IPS DF 4.7 (cell line): ENCODE results near the gene SLC38A2.

ENCODE experiments used
- DNase-seq: peaks from one replicate; pipeline ENCODE4 v3.0.0-alpha.2; 2013; ENCODE audit warnings: low spot score; ENCODE audit errors: extremely low read depth

The SLC38A2 gene

DNA sequence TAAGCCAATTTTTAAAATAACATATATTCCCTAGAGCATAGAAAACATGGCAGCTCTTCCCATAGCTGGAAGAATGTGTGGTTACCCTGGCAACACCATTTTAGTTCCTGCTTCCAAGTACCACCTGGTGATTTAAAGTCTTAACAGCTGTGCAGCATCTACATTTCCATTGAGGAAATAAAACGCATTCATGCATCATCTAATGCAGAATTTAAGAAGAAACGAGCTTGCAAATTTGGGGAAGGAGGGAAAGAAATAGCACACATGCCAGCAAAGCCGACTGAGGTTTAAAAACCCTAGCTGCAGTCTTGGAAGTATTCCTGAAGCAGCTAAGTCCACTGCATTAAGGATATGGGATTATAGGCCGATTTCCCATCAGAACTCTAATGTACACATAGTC is 22.8 kb upstream of the SLC38A2 start:
- no peak for DNase-seq

DNA sequence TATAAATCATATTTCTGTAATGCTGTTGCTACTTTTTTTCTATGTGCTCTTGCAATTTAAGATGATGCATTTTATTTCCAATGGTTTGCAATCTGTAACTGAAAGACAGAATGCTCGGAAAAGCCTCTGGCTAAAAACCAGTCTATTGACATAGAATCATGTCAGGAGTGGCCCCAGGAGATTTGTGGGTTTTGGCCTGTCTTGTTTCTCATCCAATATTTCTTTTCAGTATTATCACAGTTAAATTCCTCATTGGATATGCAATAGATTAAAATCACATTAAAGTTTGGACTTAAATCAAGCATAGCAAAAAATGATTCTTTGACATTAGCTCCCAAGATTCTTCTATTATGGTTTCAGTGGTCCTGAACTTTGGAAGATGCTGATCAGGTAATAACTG is 19.1 kb upstream of the SLC38A2 start:
- no peak for DNase-seq

DNA sequence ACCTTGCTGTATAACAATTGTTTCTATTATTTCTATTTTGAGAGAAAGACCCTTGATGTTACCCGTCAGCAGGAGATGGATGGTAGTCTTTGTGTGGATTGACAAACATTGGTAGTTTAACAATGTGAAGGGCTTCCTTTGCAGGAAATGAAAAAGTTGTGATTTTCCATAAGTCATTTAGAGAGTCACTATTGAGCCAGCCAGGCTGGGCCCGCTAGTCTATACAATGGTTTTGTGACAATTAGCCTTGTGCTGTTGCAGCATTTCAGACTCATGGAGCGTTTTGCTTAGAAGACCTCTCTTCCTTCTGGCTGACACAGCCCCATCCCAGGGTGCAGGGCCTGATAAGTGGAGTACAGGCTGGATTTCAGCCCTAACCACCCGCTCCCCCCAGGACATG is 18.3 kb upstream of the SLC38A2 start:
- no peak for DNase-seq

DNA sequence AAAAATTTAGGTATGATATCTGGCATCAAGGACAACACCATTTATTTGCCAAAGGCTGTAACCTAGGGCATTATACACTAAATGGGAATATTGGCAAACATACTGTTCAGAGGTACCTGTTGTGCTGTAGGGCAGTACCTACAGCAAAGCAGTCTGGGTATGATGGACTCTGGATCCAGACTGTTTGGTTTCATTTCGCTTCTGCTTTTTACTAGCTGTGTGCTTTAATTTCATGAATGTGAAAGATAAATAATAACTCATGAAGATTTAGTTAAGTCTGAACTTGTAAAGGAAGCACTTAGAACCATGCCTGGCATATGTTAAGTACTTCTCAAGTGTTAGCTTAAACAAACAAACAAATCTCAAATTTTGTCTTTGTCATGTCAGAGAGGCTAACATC is 17.7 kb upstream of the SLC38A2 start:
- no peak for DNase-seq

DNA sequence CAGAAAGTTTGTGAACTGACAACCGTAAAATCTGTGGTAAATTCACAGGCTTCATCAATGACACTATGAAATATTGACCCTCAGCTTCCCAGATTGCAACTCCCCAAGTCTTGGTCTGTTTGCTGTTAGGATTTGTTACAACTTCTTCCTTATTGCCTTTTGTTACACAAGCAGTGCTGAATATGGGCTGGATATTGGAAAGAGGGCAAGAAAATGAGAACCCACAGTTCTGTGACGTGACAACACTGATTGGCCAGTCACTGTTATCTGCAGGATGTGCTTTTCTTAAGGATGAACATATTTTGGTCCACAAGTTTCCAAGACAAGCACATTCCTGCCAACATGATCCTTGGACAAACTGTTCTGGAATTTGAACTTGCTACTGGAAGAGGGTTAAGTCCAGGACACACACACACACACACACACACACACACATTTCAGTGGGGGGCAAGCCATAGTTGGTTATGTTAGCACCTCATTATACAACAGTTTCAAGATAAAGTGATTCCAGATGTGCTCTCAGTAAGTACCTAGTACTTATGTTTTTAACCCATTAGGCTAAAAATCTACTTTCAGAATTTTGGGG is 16.6 kb upstream of the SLC38A2 start:
- DNase-seq: no peak

DNA sequence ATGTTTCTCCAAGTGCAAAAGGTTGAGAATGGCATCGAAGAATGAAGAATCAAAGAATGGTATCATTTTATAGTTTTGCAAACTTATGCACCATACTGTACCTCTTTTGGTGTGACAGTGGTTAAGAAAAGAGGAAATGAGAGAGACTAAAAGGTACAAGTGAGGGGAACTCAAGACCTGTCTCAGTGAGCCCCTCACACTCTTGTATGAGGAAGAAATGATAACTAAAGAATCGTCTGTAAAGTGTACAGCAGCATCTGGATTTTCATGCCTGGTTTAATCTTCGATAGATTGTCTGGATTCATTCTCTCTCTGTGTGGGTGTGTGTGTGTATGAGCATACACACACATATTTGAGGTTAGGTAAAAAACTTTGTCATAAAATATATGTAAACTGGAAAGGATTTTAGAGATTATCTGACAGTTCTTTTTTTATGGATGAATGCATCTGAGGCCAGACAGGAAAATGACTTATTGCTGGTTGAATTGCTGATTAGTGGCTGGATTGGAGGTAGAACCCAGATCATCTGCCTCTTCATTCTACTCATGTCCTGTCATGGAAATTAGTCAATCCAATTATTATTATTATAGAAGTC is 16.0 kb upstream of the SLC38A2 start:
- no peak for DNase-seq

DNA sequence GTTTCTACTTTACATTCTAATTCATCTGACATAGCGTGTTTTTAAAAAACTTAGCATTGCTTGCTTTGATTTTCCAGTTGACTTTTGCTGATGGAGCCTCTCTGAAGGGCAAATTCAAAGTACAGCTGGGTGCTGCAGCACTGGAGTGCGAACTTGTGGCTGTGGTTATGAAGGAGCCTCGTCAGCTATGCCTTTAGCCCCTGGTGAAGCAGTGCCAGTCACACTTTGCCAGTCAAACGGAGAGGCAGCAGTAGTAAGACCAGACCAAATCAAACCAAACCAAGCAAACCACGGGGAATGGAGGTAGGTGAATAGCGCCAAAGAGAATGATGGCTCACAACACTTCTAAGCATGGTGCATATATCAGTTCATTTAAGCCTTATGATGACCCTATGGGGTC is 15.1 kb upstream of the SLC38A2 start:
- no peak for DNase-seq

DNA sequence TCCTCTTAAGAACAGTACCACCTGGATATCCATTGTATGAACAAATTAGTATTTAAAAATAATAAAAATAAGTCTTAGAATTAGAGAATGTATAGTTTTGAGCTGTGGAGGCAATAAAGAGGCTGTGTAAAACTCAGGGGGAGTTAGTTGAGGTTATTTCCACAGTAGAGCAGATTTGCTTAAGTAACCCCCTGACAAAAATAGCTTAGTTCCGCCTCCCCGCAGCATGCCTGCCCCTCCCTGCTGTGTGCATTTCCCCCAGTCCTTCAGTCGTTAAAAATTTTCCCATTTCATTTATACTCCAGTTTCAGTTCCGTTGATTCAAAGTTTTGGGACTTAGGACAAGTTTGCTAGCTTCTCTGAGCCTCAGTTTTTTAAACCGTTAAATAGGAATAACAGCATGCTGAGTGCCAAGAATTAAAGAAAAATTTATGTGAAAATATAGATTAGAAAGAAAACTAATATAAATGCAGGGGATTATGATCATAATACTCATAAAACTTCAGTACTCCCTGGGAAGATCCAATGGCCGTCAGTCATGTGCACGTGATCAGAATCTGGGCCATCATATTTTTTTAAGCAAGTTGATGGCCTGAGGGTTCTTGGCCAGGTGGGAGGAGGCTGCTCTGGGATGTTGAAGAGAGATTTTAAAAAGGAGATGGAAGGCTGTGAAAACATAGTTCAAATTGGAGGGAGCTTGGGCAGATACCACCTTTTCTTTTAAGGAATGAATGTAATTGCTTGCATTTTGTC is 14.5 kb upstream of the SLC38A2 start:
- no peak for DNase-seq

DNA sequence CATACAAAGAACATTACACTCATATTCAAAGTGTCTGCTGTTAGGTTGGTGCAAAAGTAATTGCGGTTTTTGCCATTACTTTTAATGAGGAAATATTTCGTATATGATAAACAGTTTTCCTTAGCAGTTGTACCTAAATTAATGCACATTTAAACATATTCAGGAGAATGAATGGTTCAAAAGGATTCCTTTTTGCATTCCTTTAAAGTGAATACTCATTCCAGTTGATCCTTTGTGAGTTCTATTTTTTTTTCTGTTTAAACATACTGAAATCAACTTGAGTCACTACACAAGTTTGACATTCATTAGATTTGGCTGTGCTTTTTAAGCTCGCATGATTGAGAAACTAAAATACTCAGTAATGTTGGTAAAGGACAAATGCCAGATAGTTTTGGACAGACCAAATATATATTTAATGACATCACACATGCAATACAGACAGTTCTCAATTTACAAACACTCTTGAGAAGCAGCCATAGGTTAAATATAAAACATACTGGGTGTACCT is 13.8 kb upstream of the SLC38A2 start:
- no peak for DNase-seq

DNA sequence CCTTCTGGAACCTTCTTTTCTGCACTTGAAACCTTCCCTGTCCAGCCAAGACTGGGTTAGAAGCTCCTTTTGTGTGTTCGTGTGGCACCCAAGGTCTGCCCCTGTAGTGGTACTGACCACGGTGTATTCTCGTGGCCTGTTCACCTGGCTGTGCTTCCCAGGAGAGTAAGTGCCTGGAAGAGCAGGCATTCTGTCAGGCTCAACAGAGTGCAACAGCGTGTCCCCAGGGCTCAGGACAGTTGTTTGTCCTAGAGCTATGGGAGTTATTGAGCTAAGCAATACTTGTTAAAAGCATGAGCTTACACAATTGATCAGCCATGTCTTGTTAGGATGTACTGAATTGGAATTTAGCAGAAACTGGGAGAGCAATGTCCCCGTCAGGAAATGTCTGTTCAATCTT is 12.9 kb upstream of the SLC38A2 start:
- DNase-seq: no peak

DNA sequence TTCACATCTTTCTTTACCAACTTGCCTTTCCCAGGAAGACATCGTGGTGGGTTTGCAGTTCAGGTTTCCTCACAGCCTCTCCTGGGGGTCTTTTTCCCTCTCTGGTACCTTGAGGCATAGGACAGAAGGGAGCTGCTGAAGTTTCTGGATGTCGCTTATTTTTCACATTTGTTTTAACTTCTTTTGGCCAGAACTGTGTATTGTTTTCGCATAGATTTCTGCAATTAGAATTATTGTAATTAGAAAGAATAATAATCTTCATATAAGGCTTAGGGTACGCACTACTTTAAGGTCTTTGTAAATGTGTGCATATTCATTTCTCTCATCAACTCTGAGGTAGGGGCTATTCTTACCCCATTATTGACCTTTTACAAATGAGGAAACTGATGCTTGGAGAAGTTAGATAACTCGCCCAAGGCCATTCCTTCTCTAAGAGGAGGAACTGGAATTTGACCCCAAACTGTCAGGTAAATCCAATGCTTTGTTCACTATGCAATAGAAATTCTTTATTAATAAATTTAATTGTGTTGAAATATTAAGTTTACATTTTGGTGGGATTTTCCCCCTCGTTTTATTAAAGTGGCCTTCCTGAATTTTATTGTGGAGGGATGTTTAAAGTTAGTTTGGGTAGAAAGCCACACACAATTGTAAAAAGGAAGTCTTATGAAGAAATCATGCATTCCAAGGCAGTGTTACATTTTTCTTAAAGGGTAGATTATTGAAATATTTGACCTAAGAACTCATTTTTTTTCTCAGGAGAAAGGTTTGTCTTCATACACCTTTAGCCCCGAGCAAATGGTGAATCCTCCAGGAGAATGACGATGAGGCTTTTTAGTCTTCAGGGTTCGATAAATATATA is 12.1 kb upstream of the SLC38A2 start:
- DNase-seq: no peak

DNA sequence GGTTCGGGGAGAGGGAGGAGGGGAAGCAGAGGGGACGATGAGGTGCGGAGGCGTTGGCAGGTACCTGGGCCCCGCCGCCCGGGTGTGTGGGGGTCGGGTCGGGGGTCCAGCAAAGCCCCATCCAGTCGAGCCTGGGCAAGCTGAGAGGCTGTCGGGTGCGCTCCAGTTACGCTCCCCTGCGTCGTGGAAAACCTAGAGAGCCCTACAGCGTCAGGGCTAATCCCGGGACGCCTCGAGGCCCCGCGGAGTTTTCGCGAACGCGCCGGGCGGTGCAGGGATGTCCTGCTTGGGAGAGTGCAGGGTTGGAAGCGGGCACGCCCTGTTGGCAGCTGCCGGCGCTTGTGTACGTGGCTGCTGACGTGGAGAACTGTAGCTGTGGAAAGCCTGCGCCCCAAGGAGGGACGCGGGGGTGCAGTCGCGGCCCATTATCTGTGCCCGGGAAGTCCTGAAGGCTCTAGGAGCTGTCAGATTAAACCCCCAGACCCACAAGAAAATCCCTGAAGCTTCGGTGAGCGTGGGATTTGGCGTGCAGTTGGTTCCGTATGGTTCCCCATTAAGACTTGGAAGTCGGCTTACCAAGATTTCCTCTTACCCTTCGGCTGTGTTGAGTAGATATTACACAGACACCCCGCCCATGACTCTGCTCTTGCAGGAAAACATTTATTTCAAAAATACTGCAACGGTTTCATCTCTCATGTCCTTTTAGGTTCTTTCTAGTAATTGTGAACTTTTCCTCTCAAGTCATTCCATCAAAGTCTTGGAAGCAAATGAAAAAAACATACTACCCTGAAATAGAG is 11.3 kb upstream of the SLC38A2 start:
- DNase-seq: no peak

DNA sequence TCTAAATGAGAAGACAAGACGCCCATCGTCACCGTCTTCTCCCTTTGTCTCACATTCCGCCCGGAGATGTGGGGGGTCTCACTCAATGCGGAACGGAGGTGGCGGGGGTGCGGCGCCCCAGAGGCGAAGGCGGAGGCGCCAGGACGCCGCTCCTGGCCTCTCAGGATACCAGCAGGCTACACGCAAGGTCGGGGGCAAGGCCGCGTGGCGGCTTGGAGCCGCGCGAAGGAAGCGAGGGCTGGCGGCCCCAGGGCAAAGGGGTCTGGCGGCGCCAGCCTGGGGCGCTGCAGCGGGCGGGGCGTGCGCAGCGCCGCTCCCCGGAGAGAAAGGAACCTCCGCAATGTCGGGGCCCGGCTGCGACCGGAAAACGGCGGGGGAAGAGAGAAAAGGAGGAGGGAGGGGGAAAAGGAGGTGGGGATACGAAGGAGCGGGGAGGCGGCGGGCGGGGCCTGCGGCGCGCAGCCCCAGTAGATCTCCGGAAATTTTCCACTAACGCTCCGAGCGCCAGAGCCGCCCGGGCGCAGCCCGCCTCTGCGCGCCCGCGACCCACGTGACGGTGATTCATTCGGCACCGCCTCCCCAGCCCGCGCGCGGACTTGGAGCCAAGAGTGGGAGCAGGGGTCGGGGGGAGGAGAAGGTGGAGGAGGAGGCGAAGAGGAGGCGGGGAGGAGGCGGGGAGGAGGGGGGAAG is 10.5 kb upstream of the SLC38A2 start:
- DNase-seq: no peak

DNA sequence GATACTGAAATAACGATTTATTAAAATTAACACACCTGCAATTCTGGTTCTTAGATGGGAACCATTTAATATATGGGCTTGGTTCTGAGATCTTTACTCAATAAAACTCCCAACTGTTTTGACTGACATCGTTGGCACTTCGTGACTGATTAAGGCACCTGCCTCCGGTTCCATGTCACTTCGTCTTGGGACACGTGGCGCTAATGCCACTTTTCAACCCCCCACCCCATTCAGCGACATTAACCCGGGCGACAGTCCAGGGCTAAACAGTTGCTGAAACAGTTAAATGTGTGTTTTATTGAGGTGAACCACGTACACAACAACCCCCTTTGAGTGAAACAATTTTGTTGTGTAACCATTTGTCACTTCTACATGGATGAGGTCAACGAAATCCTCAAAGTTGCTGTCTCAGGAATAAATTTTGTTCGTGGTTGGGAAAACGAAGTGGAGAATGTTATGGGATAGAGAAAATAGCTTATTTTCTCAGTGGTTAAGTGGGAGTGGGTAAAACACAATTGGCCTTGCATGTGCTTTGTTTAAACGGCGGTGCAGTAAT is 9.9 kb upstream of the SLC38A2 start:
- no peak for DNase-seq

DNA sequence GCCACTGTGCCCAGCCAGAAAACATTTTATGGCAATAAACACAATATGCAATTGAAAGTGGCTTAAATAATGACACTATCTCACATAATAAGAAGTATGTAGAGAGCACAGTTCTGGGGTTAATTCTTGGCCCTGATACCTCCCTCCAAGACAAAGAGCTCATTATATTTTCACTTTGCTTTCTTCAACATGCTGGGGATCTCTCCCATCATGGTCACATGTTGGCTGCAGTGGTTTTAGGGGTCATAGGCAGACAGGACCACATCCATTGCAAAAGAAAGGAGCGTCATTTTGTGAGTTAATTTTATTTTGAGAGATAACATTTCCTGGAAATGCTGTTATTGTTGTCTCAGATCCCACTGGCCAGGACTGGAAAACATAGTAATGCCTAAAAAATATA is 8.3 kb upstream of the SLC38A2 start:
- no peak for DNase-seq

DNA sequence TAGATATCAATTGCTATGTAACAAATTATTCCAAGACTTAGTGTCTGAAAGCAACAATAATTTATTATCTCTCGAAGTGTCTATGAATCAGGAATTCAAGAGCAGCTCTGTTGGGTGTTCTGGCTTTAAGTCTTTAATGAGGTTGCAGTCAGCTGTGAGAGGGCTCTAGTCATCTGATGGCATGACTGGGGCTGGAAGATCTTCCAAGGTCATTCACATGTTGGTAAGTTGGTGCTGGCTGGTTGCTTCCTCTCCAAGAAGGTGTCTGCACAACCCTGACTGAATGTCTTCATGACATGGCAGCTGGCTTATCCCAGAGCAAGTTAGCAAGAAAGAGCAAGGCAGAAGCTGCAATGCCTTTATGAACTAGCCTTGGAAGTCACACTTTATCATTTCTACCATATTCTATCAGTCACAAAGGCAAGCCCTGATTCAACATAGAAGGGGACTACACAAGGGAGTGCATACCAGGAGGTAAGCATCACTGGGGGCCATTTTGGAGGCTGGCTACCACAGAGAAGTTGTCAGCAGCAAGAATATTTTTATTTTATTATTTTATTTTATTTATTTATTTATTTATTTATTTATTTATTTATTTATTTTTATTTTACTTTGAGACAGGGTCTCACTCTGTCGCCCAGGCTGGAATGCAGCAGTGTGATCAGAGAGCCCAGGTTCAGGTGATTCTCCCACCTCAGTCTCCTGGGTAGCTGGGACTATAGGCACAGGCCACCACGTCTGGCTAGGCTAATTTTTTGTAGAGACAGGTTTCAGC is 7.6 kb upstream of the SLC38A2 start:
- DNase-seq: no peak

DNA sequence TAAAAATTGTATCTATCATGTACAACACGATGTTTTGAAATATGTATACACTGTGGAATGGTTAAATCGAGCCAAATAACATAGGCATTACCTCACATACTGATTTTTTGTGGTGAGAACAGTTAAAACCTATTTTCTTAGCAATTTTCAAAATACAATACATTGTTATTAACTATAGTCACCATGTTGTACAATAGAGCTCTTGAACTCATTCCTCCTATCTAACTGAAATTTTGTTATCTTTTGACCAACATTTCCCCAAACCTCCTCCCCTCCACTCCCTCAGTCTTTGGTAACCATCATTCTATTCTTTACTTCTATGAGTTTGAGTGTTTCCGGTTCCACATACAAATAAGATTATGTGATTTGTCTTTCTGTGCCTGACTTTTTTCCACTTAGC is 6.8 kb upstream of the SLC38A2 start:
- DNase-seq: no peak

DNA sequence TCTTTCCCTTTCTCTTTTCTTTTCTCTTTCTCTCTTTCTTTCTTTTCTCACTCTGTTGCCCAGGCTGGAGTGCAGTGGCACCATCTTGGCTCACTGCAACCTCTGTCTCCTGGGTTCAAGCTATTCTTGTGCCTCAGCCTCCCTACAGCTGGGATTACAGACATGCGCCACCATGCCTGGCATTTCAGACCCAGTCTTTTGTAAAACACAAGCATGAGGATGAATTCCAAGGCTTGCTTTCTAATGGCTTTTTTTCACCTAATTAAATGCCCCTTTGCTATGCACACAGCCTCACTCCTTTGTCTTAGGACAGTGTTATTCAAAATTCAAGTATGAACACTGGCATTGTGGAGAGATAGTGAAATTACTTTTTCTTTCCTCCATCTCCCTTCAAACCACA is 6.0 kb upstream of the SLC38A2 start:
- DNase-seq: no peak

DNA sequence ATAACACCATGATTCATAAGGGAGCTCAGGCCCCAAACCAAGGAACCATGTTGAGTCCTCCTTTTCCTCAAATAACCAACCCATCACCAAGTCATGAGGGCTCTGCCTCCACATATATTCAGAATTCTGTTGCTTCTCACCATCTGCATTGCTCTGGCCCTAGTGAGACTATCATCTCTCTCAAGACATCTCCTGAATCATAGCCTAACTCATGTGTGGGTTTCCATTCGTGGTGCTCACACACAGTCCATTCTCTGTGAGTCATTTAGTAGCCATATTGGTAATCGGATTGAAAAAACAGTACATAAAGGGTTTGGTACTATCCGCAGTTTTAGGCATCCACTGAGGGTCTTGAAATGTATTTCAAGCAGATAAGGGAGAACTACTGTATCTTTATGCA is 5.1 kb upstream of the SLC38A2 start:
- DNase-seq: no peak
